Measurements from ENCODE around the gene DUSP18.

DNA sequence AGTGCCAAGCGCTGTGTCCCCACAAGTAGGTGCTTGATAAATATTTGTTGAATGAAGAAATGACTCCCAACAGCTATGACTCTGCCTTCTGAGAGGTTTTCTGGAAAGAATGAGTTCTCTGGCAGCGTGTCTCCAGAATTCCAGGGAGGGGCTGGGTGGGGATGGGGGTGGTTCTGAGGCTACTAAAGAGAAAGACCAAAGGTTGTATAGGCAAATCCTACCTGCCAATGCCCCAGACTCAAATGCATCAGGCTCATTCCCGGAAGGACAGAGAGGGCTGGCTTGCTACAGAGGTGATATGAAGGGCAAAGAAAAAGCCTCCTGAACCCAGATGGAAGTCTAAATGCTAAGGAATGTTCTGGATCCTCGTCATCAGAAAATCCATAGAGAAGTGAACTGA, 1.9 kb downstream of the DUSP18 start:
- TF ChIP-seq, protein P1, sequence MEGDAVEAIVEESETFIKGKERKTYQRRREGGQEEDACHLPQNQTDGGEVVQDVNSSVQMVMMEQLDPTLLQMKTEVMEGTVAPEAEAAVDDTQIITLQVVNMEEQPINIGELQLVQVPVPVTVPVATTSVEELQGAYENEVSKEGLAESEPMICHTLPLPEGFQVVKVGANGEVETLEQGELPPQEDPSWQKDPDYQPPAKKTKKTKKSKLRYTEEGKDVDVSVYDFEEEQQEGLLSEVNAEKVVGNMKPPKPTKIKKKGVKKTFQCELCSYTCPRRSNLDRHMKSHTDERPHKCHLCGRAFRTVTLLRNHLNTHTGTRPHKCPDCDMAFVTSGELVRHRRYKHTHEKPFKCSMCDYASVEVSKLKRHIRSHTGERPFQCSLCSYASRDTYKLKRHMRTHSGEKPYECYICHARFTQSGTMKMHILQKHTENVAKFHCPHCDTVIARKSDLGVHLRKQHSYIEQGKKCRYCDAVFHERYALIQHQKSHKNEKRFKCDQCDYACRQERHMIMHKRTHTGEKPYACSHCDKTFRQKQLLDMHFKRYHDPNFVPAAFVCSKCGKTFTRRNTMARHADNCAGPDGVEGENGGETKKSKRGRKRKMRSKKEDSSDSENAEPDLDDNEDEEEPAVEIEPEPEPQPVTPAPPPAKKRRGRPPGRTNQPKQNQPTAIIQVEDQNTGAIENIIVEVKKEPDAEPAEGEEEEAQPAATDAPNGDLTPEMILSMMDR (IDR thresholded peaks at IDR 0.05; ENCODE audit: low read depth, low read length), result no peak
- no peak for TF ChIP-seq EZH2phosphoT487 (IDR thresholded peaks at IDR 0.05; ENCODE audit: low read depth)

Data from OCI-LY3 (cell line).